Measurements from ENCODE around the gene SCN3B.

GRCh38 chr11:123611698-123612097 lies 42.7 kb downstream of the SCN3B start:
- TF ChIP-seq POLR2AphosphoS5 (IDR thresholded peaks at IDR 0.05) (no peak), CTCF (IDR thresholded peaks at IDR 0.05) (no peak)

All from breast epithelium (tissue), 3 donors.